Measurements from ENCODE around the gene PAOX.

The PAOX gene

GRCh38 chr10:133393401-133394063 lies 14.5 kb downstream of the PAOX start:
- Mint-ChIP-seq H3K9me3 (no peaks in the 10 kb centered on the region), H3K4me1 (peaks cover 46% of the 10 kb centered on the region), H3K27me3 (no peaks in the 10 kb centered on the region), H3K36me3 (peaks cover 15% of the 10 kb centered on the region), H3K27ac (peak overlapping the region; percentile 84), H3K4me3 (peak overlapping the region; percentile 89)
- no peak for ATAC-seq (ENCODE audit: low read depth)
- no peak for DNase-seq (ENCODE audit: low spot score in 2 of 2)

GRCh38 chr10:133394064-133394663 lies 15.1 kb downstream of the PAOX start, which contains the start of gene MTG1:
TSS of gene MTG1 (plus strand) at chr10:133394157. CDS start at chr10:133394221, 64 bp downstream.
- H3K4me1 Mint-ChIP-seq: peaks cover 43% of the 10 kb centered on the region
- peak; percentile 93 to 96 for DNase-seq (ENCODE audit: low spot score in 2 of 2)

GRCh38 chr10:133394801-133395221 lies 15.7 kb downstream of the PAOX start:
- ATAC-seq (ENCODE audit: low read depth): no peak
- no peaks in the 10 kb centered on the region for H3K9me3 Mint-ChIP-seq
- peak overlapping the region; percentile 84 for H3K27ac Mint-ChIP-seq
- no peaks in the 10 kb centered on the region for H3K27me3 Mint-ChIP-seq
- H3K4me1 Mint-ChIP-seq: peaks cover 40% of the 10 kb centered on the region
- H3K4me3 Mint-ChIP-seq: peak overlapping the region; percentile 89
- H3K36me3 Mint-ChIP-seq: peaks cover 17% of the 10 kb centered on the region
- no peak for DNase-seq (ENCODE audit: low spot score in 2 of 2)

More at GRCh38 chr10:133394064-133394663, 15.1 kb downstream of the PAOX start, which contains the start of gene MTG1:
- peak within 1 kb of the TSS; percentile 89 for H3K4me3 Mint-ChIP-seq
- H3K36me3 Mint-ChIP-seq: peaks cover 16% of the 10 kb centered on the region
- peak within 1 kb of the TSS; percentile 84 for H3K27ac Mint-ChIP-seq
- peak; percentile 65 for ATAC-seq (ENCODE audit: low read depth)
- no peaks in the 10 kb centered on the region for H3K9me3 Mint-ChIP-seq
- no peaks in the 10 kb centered on the region for H3K27me3 Mint-ChIP-seq

GRCh38 chr10:133396035-133396624 lies 17.1 kb downstream of the PAOX start:
- H3K36me3 Mint-ChIP-seq: peaks cover 20% of the 10 kb centered on the region
- ATAC-seq (ENCODE audit: low read depth) (no peak), DNase-seq (ENCODE audit: low spot score in 2 of 2) (no peak)
- peaks cover 36% of the 10 kb centered on the region for H3K4me1 Mint-ChIP-seq
- H3K4me3 Mint-ChIP-seq: no peak overlapping the region
- H3K9me3 Mint-ChIP-seq: no peaks in the 10 kb centered on the region
- no peak overlapping the region for H3K27ac Mint-ChIP-seq
- H3K27me3 Mint-ChIP-seq: no peaks in the 10 kb centered on the region

GRCh38 chr10:133397938-133398337 lies 18.9 kb downstream of the PAOX start:
- ATAC-seq (ENCODE audit: low read depth) (no peak), DNase-seq (ENCODE audit: low spot score in 2 of 2) (no peak)
- Mint-ChIP-seq H3K9me3 (no peaks in the 10 kb centered on the region), H3K27me3 (no peaks in the 10 kb centered on the region), H3K4me3 (no peak overlapping the region), H3K36me3 (peaks cover 27% of the 10 kb centered on the region), H3K4me1 (peaks cover 27% of the 10 kb centered on the region), H3K27ac (no peak overlapping the region)

- no peak for ATAC-seq (ENCODE audit: low read depth)
- H3K9me3 Mint-ChIP-seq: no peaks in the 10 kb centered on the region
- peaks cover 34% of the 10 kb centered on the region for H3K36me3 Mint-ChIP-seq
- DNase-seq (ENCODE audit: low spot score in 2 of 2): no peak
- H3K27me3 Mint-ChIP-seq: no peaks in the 10 kb centered on the region
- no peak overlapping the region for H3K27ac Mint-ChIP-seq
- no peak overlapping the region for H3K4me3 Mint-ChIP-seq
- H3K4me1 Mint-ChIP-seq: peaks cover 32% of the 10 kb centered on the region
Observed at GRCh38 chr10:133399123-133399601, 20.1 kb downstream of the PAOX start.

GRCh38 chr10:133400624-133401424 lies 21.8 kb downstream of the PAOX start:
- peak; percentile 90 for ATAC-seq (ENCODE audit: low read depth)
- Mint-ChIP-seq H3K36me3 (peaks cover 35% of the 10 kb centered on the region), H3K27me3 (no peaks in the 10 kb centered on the region), H3K27ac (peak overlapping the region; percentile 75), H3K4me1 (peaks cover 33% of the 10 kb centered on the region), H3K4me3 (peak overlapping the region; percentile 52), H3K9me3 (no peaks in the 10 kb centered on the region)
- no peak for DNase-seq (ENCODE audit: low spot score in 2 of 2)

- peak overlapping the region; percentile 75 for H3K27ac Mint-ChIP-seq
- H3K27me3 Mint-ChIP-seq: no peaks in the 10 kb centered on the region
- peak overlapping the region; percentile 52 for H3K4me3 Mint-ChIP-seq
- H3K36me3 Mint-ChIP-seq: peaks cover 35% of the 10 kb centered on the region
- no peaks in the 10 kb centered on the region for H3K9me3 Mint-ChIP-seq
- no peak for DNase-seq (ENCODE audit: low spot score in 2 of 2)
- no peak for ATAC-seq (ENCODE audit: low read depth)
- H3K4me1 Mint-ChIP-seq: peaks cover 37% of the 10 kb centered on the region
Observed at GRCh38 chr10:133401500-133401899, 22.4 kb downstream of the PAOX start.

GRCh38 chr10:133401981-133402725 lies 23.1 kb downstream of the PAOX start:
- no peak overlapping the region for H3K27ac Mint-ChIP-seq
- DNase-seq (ENCODE audit: low spot score in 2 of 2): no peak
- ATAC-seq (ENCODE audit: low read depth): no peak

GRCh38 chr10:133403359-133403758 lies 24.3 kb downstream of the PAOX start:
- H3K4me3 Mint-ChIP-seq: no peak overlapping the region
- no peak overlapping the region for H3K27ac Mint-ChIP-seq
- H3K36me3 Mint-ChIP-seq: peaks cover 37% of the 10 kb centered on the region
- H3K4me1 Mint-ChIP-seq: peaks cover 36% of the 10 kb centered on the region
- DNase-seq (ENCODE audit: low spot score in 2 of 2) (no peak), ATAC-seq (ENCODE audit: low read depth) (no peak)
- H3K27me3 Mint-ChIP-seq: no peaks in the 10 kb centered on the region
- H3K9me3 Mint-ChIP-seq: no peaks in the 10 kb centered on the region

More at GRCh38 chr10:133401981-133402725, 23.1 kb downstream of the PAOX start:
- H3K4me3 Mint-ChIP-seq: no peak overlapping the region
- H3K9me3 Mint-ChIP-seq: no peaks in the 10 kb centered on the region
- H3K4me1 Mint-ChIP-seq: peaks cover 34% of the 10 kb centered on the region
- no peaks in the 10 kb centered on the region for H3K27me3 Mint-ChIP-seq
- H3K36me3 Mint-ChIP-seq: peaks cover 36% of the 10 kb centered on the region

GRCh38 chr10:133403784-133404183 lies 24.7 kb downstream of the PAOX start:
- Mint-ChIP-seq H3K4me1 (peaks cover 36% of the 10 kb centered on the region), H3K4me3 (no peak overlapping the region), H3K36me3 (peaks cover 38% of the 10 kb centered on the region), H3K9me3 (no peaks in the 10 kb centered on the region), H3K27ac (no peak overlapping the region), H3K27me3 (no peaks in the 10 kb centered on the region)
- DNase-seq (ENCODE audit: low spot score in 2 of 2) (no peak), ATAC-seq (ENCODE audit: low read depth) (no peak)

- no peak for ATAC-seq (ENCODE audit: low read depth)
- DNase-seq (ENCODE audit: low spot score in 2 of 2): no peak
- Mint-ChIP-seq H3K27me3 (no peaks in the 10 kb centered on the region), H3K9me3 (no peaks in the 10 kb centered on the region), H3K4me1 (peaks cover 40% of the 10 kb centered on the region), H3K4me3 (no peak overlapping the region), H3K27ac (peak overlapping the region; percentile 56), H3K36me3 (peaks cover 46% of the 10 kb centered on the region)
Observed at GRCh38 chr10:133405272-133405671, 26.2 kb downstream of the PAOX start.

- Mint-ChIP-seq H3K27ac (peak overlapping the region; percentile 56), H3K9me3 (peaks cover 2% of the 10 kb centered on the region), H3K36me3 (peaks cover 48% of the 10 kb centered on the region), H3K27me3 (no peaks in the 10 kb centered on the region), H3K4me1 (peaks cover 35% of the 10 kb centered on the region), H3K4me3 (peak overlapping the region; percentile 3)
- DNase-seq (ENCODE audit: low spot score in 2 of 2): no peak
- peak; percentile 26 for ATAC-seq (ENCODE audit: low read depth)
Observed at GRCh38 chr10:133405844-133406527, 26.9 kb downstream of the PAOX start.
